T-helper 2 cell (primary cell): ENCODE results near the gene PCBD2.
"Not testable (repeated sequence)": the region's sequence is repeated elsewhere in the genome, so short reads cannot be mapped to it uniquely, and the experiment has no call there.

ENCODE experiments used
- DNase-seq, 5 experiments: peaks; one replicate each; pipeline versions ENCODE4 v3.0.0 to v3.0.0-alpha.2; 2012 to 2022

PCBD2 gene

GRCh38 chr5:134906811-134907210, 1.9 kb downstream of the PCBD2 start:
- DNase-seq = no peak

- not testable (repeated sequence) for DNase-seq
Observed at GRCh38 chr5:134910752-134911151, 5.8 kb downstream of the PCBD2 start.

- DNase-seq = no peak
Observed at GRCh38 chr5:134911285-134912206, 6.6 kb downstream of the PCBD2 start.

GRCh38 chr5:134913254-134913653, 8.3 kb downstream of the PCBD2 start:
- no peak for DNase-seq

GRCh38 chr5:134913795-134914194, 8.9 kb downstream of the PCBD2 start:
- DNase-seq = no peak

GRCh38 chr5:134917070-134917815, 12.3 kb downstream of the PCBD2 start:
- no peak for DNase-seq

- no peak for DNase-seq
Observed at GRCh38 chr5:134918861-134919260, 13.9 kb downstream of the PCBD2 start.

GRCh38 chr5:134920848-134921575, 16.1 kb downstream of the PCBD2 start:
- peak in 1 of 5 experiments; percentile 54 for DNase-seq

- no peak for DNase-seq
Observed at GRCh38 chr5:134932508-134932907, 27.6 kb downstream of the PCBD2 start.

- DNase-seq = no peak
Observed at GRCh38 chr5:134934202-134934601, 29.3 kb downstream of the PCBD2 start.

GRCh38 chr5:134935711-134936602, 31.0 kb downstream of the PCBD2 start:
- DNase-seq = no peak

GRCh38 chr5:134937526-134937925, 32.6 kb downstream of the PCBD2 start:
- no peak for DNase-seq

GRCh38 chr5:134938030-134938429, 33.1 kb downstream of the PCBD2 start:
- DNase-seq = no peak

GRCh38 chr5:134939500-134939899, 34.6 kb downstream of the PCBD2 start:
- DNase-seq = no peak

GRCh38 chr5:134943547-134943946, 38.6 kb downstream of the PCBD2 start:
- DNase-seq = no peak

- no peak for DNase-seq
Observed at GRCh38 chr5:134944630-134945029, 39.7 kb downstream of the PCBD2 start.

GRCh38 chr5:134945041-134945440, 40.1 kb downstream of the PCBD2 start:
- no peak for DNase-seq

GRCh38 chr5:134948911-134949310, 44.0 kb downstream of the PCBD2 start:
- no peak for DNase-seq

GRCh38 chr5:134949316-134949715, 44.4 kb downstream of the PCBD2 start:
- DNase-seq = no peak

GRCh38 chr5:134957920-134958608, 53.1 kb downstream of the PCBD2 start:
- DNase-seq = no peak

GRCh38 chr5:134958755-134959154, 53.8 kb downstream of the PCBD2 start:
- no peak for DNase-seq
